NCI-H128 (cell line): ENCODE data around the gene STRA6.
"Not testable (repeated sequence)": the region's sequence is repeated elsewhere in the genome, so short reads cannot be mapped to it uniquely, and the experiment has no call there.

Experiments
- DNase-seq: peaks from one replicate; lab custom pipeline; 2025; ENCODE audit not compliant: unreplicated experiment; lab: John Stamatoyannopoulos, UW

STRA6 gene

GRCh38 chr15:74165461-74165860 is 37.1 kb downstream of the STRA6 start:
- no peak for DNase-seq

GRCh38 chr15:74162195-74162536 is 40.4 kb downstream of the STRA6 start:
- not testable (repeated sequence) for DNase-seq

- DNase-seq: not testable (repeated sequence)
These were observed 42.2 kb downstream of the STRA6 start for GRCh38 chr15:74160390-74160789.

- no peak for DNase-seq
These were observed 42.8 kb downstream of the STRA6 start for GRCh38 chr15:74159773-74160172.

GRCh38 chr15:74158855-74159650 is 43.5 kb downstream of the STRA6 start:
- DNase-seq: no peak

GRCh38 chr15:74157868-74158827 is 44.4 kb downstream of the STRA6 start:
- no peak for DNase-seq

- no peak for DNase-seq
These were observed 45.7 kb downstream of the STRA6 start for GRCh38 chr15:74156678-74157411.

GRCh38 chr15:74155766-74156417 is 46.7 kb downstream of the STRA6 start:
- DNase-seq: no peak

- DNase-seq: no peak
These were observed 55.5 kb downstream of the STRA6 start for GRCh38 chr15:74147051-74147450.

GRCh38 chr15:74146277-74146800 is 56.2 kb downstream of the STRA6 start:
- no peak for DNase-seq

- no peak for DNase-seq
These were observed 58.3 kb downstream of the STRA6 start for GRCh38 chr15:74144153-74144775.

- no peak for DNase-seq
These were observed 61.0 kb downstream of the STRA6 start for GRCh38 chr15:74141591-74141990.

GRCh38 chr15:74138642-74139041 is 63.9 kb downstream of the STRA6 start:
- DNase-seq: no peak

GRCh38 chr15:74137537-74137894 is 65.1 kb downstream of the STRA6 start:
- DNase-seq: no peak

GRCh38 chr15:74136814-74137536 is 65.6 kb downstream of the STRA6 start:
- no peak for DNase-seq

- no peak for DNase-seq
These were observed 66.1 kb downstream of the STRA6 start for GRCh38 chr15:74136540-74136813.

GRCh38 chr15:74135041-74135565 is 67.5 kb downstream of the STRA6 start:
- no peak for DNase-seq

GRCh38 chr15:74134387-74135027 is 68.1 kb downstream of the STRA6 start:
- DNase-seq: no peak
